HEK293 (cell line): Measurements from ENCODE around the gene ZXDC.
A peak's percentile ranks its signal among the peaks of the same experiment; 100 is the strongest.

Experiments
- CTCF ChIA-PET: fragments of 350-600 bp; formaldehyde crosslinking; extraction: SDS; loops from one replicate; lab custom pipeline; 2021; ENCODE audit warnings: antibody characterized with exemption; lab: Yijun Ruan, JAX
- POLR2A ChIA-PET: fragments of 300-600 bp; formaldehyde crosslinking; extraction: SDS; loops from one replicate; lab custom pipeline; 2020; ENCODE audit warnings: antibody characterized with exemption, inconsistent platforms; lab: Yijun Ruan, JAX
- H3K27ac ChIP-seq: fragments of 200-500 bp; sonication (Bioruptor generic); 2 replicates; pipeline ENCODE4 v1.5.1; 2014; ENCODE audit warnings: low read depth, low read length, control low read depth, inconsistent platforms; ENCODE audit errors: extremely low read depth
- H3K36me3 ChIP-seq, 2 experiments: fragments of 200-500 bp in 1 of 2; sonication (Bioruptor generic) in 1 of 2; 1 replicate in 1 of 2; 2 replicates in 1 of 2; pipeline ENCODE4 v1.5.1; 2014 to 2017; ENCODE audit warnings: inconsistent platforms in 2 of 2, low read length in 2 of 2; ENCODE audit not compliant: control insufficient read depth in 2 of 2, insufficient read depth in 1 of 2
- H3K4me1 ChIP-seq: fragments of 200-500 bp; sonication (Bioruptor generic); 2 replicates; pipeline ENCODE4 v1.5.1; 2014; ENCODE audit warnings: mild to moderate bottlenecking, low read length, inconsistent platforms; ENCODE audit not compliant: control insufficient read depth, insufficient read depth
- H3K4me3 ChIP-seq: 2 replicates; pipeline ENCODE4 v1.5.1; 2011; ENCODE audit warnings: low read depth, mild to moderate bottlenecking, control low read depth, low read length, moderate library complexity
- H3K9me3 ChIP-seq: fragments of 200-500 bp; sonication (Bioruptor generic); 2 replicates; pipeline ENCODE4 v1.5.1; 2014; ENCODE audit warnings: low read depth, low read length, inconsistent platforms; ENCODE audit not compliant: control insufficient read depth, insufficient read depth
- BCL11B ChIP-seq: fragments of 450-650 bp; formaldehyde crosslinking; IDR thresholded peaks from 2 replicates; pipeline ENCODE4 v1.5.1; 2016; ENCODE audit warnings: low read depth, missing biosample characterization, missing genetic modification characterization
- CTCF ChIP-seq: fragments of 450-650 bp; formaldehyde crosslinking; IDR thresholded peaks from 2 replicates; pipeline ENCODE4 v1.5.1; 2016; ENCODE audit warnings: missing biosample characterization, missing genetic modification characterization
- EGR2 ChIP-seq: fragments of 450-650 bp; formaldehyde crosslinking; IDR thresholded peaks from 2 replicates; pipeline ENCODE4 v1.5.1; 2016; ENCODE audit warnings: low read depth, missing biosample characterization, missing genetic modification characterization
- ELK4 ChIP-seq: IDR thresholded peaks from 2 replicates; pipeline ENCODE4 v1.6.1; 2011; ENCODE audit warnings: mild to moderate bottlenecking, low read depth, low read length, borderline replicate concordance
- KLF1 ChIP-seq: fragments of 450-650 bp; formaldehyde crosslinking; IDR thresholded peaks from 2 replicates; pipeline ENCODE4 v1.5.1; 2016; ENCODE audit warnings: missing biosample characterization, missing genetic modification characterization
- OSR2 ChIP-seq: fragments of 450-650 bp; formaldehyde crosslinking; IDR thresholded peaks from 2 replicates; pipeline ENCODE4 v1.5.1; 2016; ENCODE audit warnings: missing biosample characterization, missing genetic modification characterization
- SCRT2 ChIP-seq: fragments of 450-650 bp; formaldehyde crosslinking; IDR thresholded peaks from 2 replicates; pipeline ENCODE4 v1.5.1; 2016; ENCODE audit warnings: missing biosample characterization, missing genetic modification characterization
- SP3 ChIP-seq: fragments of 450-650 bp; formaldehyde crosslinking; IDR thresholded peaks from 2 replicates; pipeline ENCODE4 v1.5.1; 2016; ENCODE audit warnings: missing biosample characterization, missing genetic modification characterization
- YY2 ChIP-seq: fragments of 450-650 bp; formaldehyde crosslinking; IDR thresholded peaks from 2 replicates; pipeline ENCODE4 v1.5.1; 2016; ENCODE audit warnings: missing biosample characterization, missing genetic modification characterization
- ZBTB20 ChIP-seq: fragments of 450-650 bp; formaldehyde crosslinking; IDR thresholded peaks from 2 replicates; pipeline ENCODE4 v1.5.1; 2016; ENCODE audit warnings: missing biosample characterization, missing genetic modification characterization
- ZBTB26 ChIP-seq: fragments of 450-650 bp; formaldehyde crosslinking; optimal IDR thresholded peaks from 2 replicates; pipeline ENCODE3; 2016; ENCODE audit warnings: missing biosample characterization, mild to moderate bottlenecking, missing genetic modification characterization
- ZBTB8A ChIP-seq: fragments of 450-650 bp; formaldehyde crosslinking; IDR thresholded peaks from 2 replicates; pipeline ENCODE4 v1.5.1; 2016; ENCODE audit warnings: missing biosample characterization, missing genetic modification characterization
- ZFHX2 ChIP-seq: fragments of 450-650 bp; formaldehyde crosslinking; conservative IDR thresholded peaks from 2 replicates; pipeline ENCODE4 v1.5.1; 2016; ENCODE audit warnings: missing biosample characterization, missing genetic modification characterization
- ZNF10 ChIP-seq: fragments of 450-650 bp; formaldehyde crosslinking; IDR thresholded peaks from 2 replicates; pipeline ENCODE4 v1.5.1; 2017; ENCODE audit warnings: missing biosample characterization, missing genetic modification characterization
- ZNF112 ChIP-seq: fragments of 450-650 bp; formaldehyde crosslinking; IDR thresholded peaks from 2 replicates; pipeline ENCODE4 v1.5.0; 2017; ENCODE audit warnings: missing biosample characterization, missing genetic modification characterization
- ZNF148 ChIP-seq: fragments of 450-650 bp; formaldehyde crosslinking; IDR thresholded peaks from 2 replicates; pipeline ENCODE4 v1.5.0; 2017; ENCODE audit warnings: missing biosample characterization, missing genetic modification characterization, borderline replicate concordance
- ZNF155 ChIP-seq: fragments of 450-650 bp; formaldehyde crosslinking; IDR thresholded peaks from 2 replicates; pipeline ENCODE4 v1.5.1; 2016; ENCODE audit warnings: missing biosample characterization, missing genetic modification characterization
- ZNF174 ChIP-seq: fragments of 450-650 bp; formaldehyde crosslinking; IDR thresholded peaks from 2 replicates; pipeline ENCODE4 v1.5.0; 2017; ENCODE audit warnings: missing biosample characterization, mild to moderate bottlenecking, missing genetic modification characterization
- ZNF274 ChIP-seq, 2 experiments: fragments of 200-500 bp in 1 of 2; fragments of 450-650 bp in 1 of 2; sonication (Bioruptor generic) in 1 of 2; formaldehyde crosslinking in 1 of 2; IDR thresholded peaks; 2 replicates each; pipeline versions ENCODE4 v1.5.1 to v1.6.1; 2014 to 2016; ENCODE audit warnings: borderline replicate concordance in 1 of 2, inconsistent platforms in 1 of 2, low read length in 1 of 2, missing biosample characterization in 1 of 2, missing genetic modification characterization in 1 of 2
- ZNF394 ChIP-seq: fragments of 450-650 bp; formaldehyde crosslinking; IDR thresholded peaks from 2 replicates; pipeline ENCODE4 v1.5.1; 2016; ENCODE audit warnings: missing biosample characterization, missing genetic modification characterization, mild to moderate bottlenecking, moderate library complexity, borderline replicate concordance
- ZNF544 ChIP-seq: fragments of 450-650 bp; formaldehyde crosslinking; IDR thresholded peaks from 2 replicates; pipeline ENCODE4 v1.5.0; 2017; ENCODE audit warnings: missing biosample characterization, missing genetic modification characterization
- ZNF549 ChIP-seq: fragments of 450-650 bp; IDR thresholded peaks from 2 replicates; pipeline ENCODE4 v1.5.1; 2018; ENCODE audit warnings: missing biosample characterization, missing genetic modification characterization, mild to moderate bottlenecking, inconsistent platforms, moderate library complexity
- ZNF701 ChIP-seq: fragments of 450-650 bp; formaldehyde crosslinking; IDR thresholded peaks from 2 replicates; pipeline ENCODE4 v1.5.1; 2016; ENCODE audit warnings: missing biosample characterization, missing genetic modification characterization
- ZNF830 ChIP-seq: fragments of 450-650 bp; IDR thresholded peaks from 2 replicates; pipeline ENCODE4 v1.5.0; 2018; ENCODE audit warnings: missing biosample characterization, missing genetic modification characterization, low read depth, mild to moderate bottlenecking, moderate library complexity
- ZXDB ChIP-seq: fragments of 450-650 bp; formaldehyde crosslinking; IDR thresholded peaks from 2 replicates; pipeline ENCODE4 v1.5.1; 2016; ENCODE audit warnings: missing biosample characterization, missing genetic modification characterization

ZXDC gene

GRCh38 chr3:126524429-126524988, 48.8 kb upstream of the ZXDC start:
- H3K27ac ChIP-seq = no peak overlapping the region
- ChIA-PET POLR2A (no interaction called here), CTCF (interaction anchor here (0.7 kb wide), 1 partner anchor 850 kb away, joined by 3 read pairs; no protein-coding TSS in a partner anchor)
- H3K4me1 ChIP-seq = no peaks in the 10 kb centered on the region
- peak overlapping the region; percentile 40 for H3K4me3 ChIP-seq
- H3K36me3 ChIP-seq = no peaks in the 10 kb centered on the region
- H3K9me3 ChIP-seq = no peaks in the 10 kb centered on the region
- TF ChIP-seq ZFHX2 (tag by site-specific recombination) = peak; percentile 23; the same call in 1 of the 2 replicates
- TF ChIP-seq YY2 (tag by site-specific recombination) = no peak
- no peak for TF ChIP-seq ZNF112 (tag by site-specific recombination)
- TF ChIP-seq ZNF274 (IDR thresholded peaks at IDR 0.05; ENCODE audit: low read length) = no peak
- no peak for TF ChIP-seq ZNF274 (tag by site-specific recombination; IDR thresholded peaks at IDR 0.05; ENCODE audit: borderline replicate concordance)
- TF ChIP-seq OSR2 (tag by site-specific recombination) = no peak
- peak; percentile 42 for TF ChIP-seq ZBTB26 (tag by site-specific recombination)
- no peak for TF ChIP-seq ZNF544 (tag by site-specific recombination)
- peak; percentile 61; the same call in 1 of the 2 replicates for TF ChIP-seq ZBTB8A (tag by site-specific recombination)
- TF ChIP-seq ZNF148 (tag by site-specific recombination) = no peak
- TF ChIP-seq CTCF (tag by site-specific recombination) = 0 out of 2 replicates have a peak, but pooled peaks have one; percentile 35
- peak; percentile 74 for TF ChIP-seq SCRT2 (tag by site-specific recombination)
- peak; percentile 35; the same call in 1 of the 2 replicates for TF ChIP-seq EGR2 (tag by site-specific recombination)
- TF ChIP-seq, all 188 proteins: peak for 6

- POLR2A ChIA-PET = no interaction called here
- Histone ChIP-seq H3K4me1 (no peaks in the 10 kb centered on the region), H3K4me3 (peak within 1 kb of the TSS; percentile 40), H3K36me3 (no peaks in the 10 kb centered on the region), H3K9me3 (no peaks in the 10 kb centered on the region), H3K27ac (no peak within 1 kb of the TSS)
- CTCF ChIA-PET = interaction anchor here (0.7 to 1.6 kb wide), 4 partner anchors 9 to 52 kb away, joined by 3 to 5 read pairs (median 3); no protein-coding TSS in a partner anchor
- TF ChIP-seq SP3 (tag by site-specific recombination) = peak; percentile 64
- no peak for TF ChIP-seq ZNF394
- no peak for TF ChIP-seq ZNF174 (tag by site-specific recombination)
- TF ChIP-seq ZNF10 (tag by site-specific recombination) = no peak
- peak; percentile 92 for TF ChIP-seq KLF1 (tag by site-specific recombination)
- TF ChIP-seq ZNF701 (tag by site-specific recombination) = no peak
- TF ChIP-seq ZNF830 = no peak
- no peak for TF ChIP-seq ELK4
- no peak for TF ChIP-seq ZNF549 (tag by site-specific recombination)
- no peak for TF ChIP-seq ZBTB8A (tag by site-specific recombination)
- no peak for TF ChIP-seq ZNF155
- TF ChIP-seq ZXDB = no peak
- TF ChIP-seq ZBTB20 (tag by site-specific recombination) = peak; percentile 62; the same call in 1 of the 2 replicates
- no peak for TF ChIP-seq BCL11B (tag by site-specific recombination)
- TF ChIP-seq ZNF112 (tag by site-specific recombination) = no peak
Observed at GRCh38 chr3:126523745-126524428, 48.2 kb upstream of the ZXDC start, which contains the start of gene CHST13. CHST13 (plus strand) TSS chr3:126524155; CDS start chr3:126524333, 178 bp downstream.
